HepG2 (cell line): ENCODE measurements around the gene CCDC82. TPM values are rescaled to one million over a fixed set of nuclear protein-coding genes. Genes with fewer than 3 reads are reported as not detected.

Experiments
- ATAC-seq: fragments of 200-7000 bp; cut with Tn5 transposase; 3 replicates; pipeline ENCODE4 v1.9.1; 2020; ENCODE audit warnings: mild to moderate bottlenecking, moderate library complexity
- BruUV-seq: library from RNA; stranded (reverse); fragments of 400-500 nt; replicated peaks from 2 replicates; lab custom pipeline; 2021; lab: Mats Ljungman, UMichigan
- CTCF ChIA-PET: fragments of 300-600 bp; formaldehyde crosslinking; extraction: SDS; loops from one replicate; lab custom pipeline; 2021; ENCODE audit warnings: low total read pairs, inconsistent platforms, low intra/inter-chr PET ratio; lab: Yijun Ruan, JAX
- POLR2A ChIA-PET: fragments of 350-600 bp; sonication (Branson Sonifier 250); formaldehyde crosslinking; loops from one replicate; lab custom pipeline; 2020; ENCODE audit warnings: antibody characterized with exemption, inconsistent platforms; lab: Yijun Ruan, JAX
- DNase-seq: peaks from one replicate; pipeline ENCODE4 v3.0.0-alpha.2; 2015; ENCODE audit warnings: low spot score
- FAIRE-seq: peaks from 3 replicates; lab custom pipeline; 2011; peaks lifted over from hg19 to GRCh38; lab: Jason Lieb, UNC
- H2AFZ ChIP-seq: one replicate; pipeline ENCODE4 v1.6.1; 2011; ENCODE audit warnings: low read length, inconsistent platforms
- H3K27ac ChIP-seq: fragments of 300-600 bp; 3 replicates; pipeline ENCODE4 v1.8.0; 2011; ENCODE audit warnings: mixed run types, mild to moderate bottlenecking, mixed read lengths, low read length, inconsistent platforms; ENCODE audit not compliant: insufficient read depth; ENCODE audit errors: extremely low read length
- H3K27me3 ChIP-seq, 2 experiments: fragments of 200-600 bp in 1 of 2; 2 replicates in 1 of 2; 3 replicates in 1 of 2; pipeline versions ENCODE4 v1.6.0 to v1.8.0; 2011; ENCODE audit warnings: low read length in 2 of 2, mild to moderate bottlenecking in 2 of 2, moderate library complexity in 2 of 2, inconsistent platforms in 1 of 2; ENCODE audit not compliant: insufficient read depth in 2 of 2, control insufficient read depth in 1 of 2
- H3K36me3 ChIP-seq, 2 experiments: fragments of 200-600 bp in 1 of 2; replicated peaks in 1 of 2; 2 replicates in 1 of 2; 3 replicates in 1 of 2; pipeline versions ENCODE4 v1.5.1 to v1.8.0; 2011; ENCODE audit warnings: low read length in 2 of 2, inconsistent platforms in 1 of 2; ENCODE audit not compliant: insufficient read depth in 2 of 2, control insufficient read depth in 1 of 2
- H3K4me1 ChIP-seq: 2 replicates; pipeline ENCODE4 v1.5.1; 2012; ENCODE audit warnings: low read length, inconsistent platforms; ENCODE audit not compliant: insufficient read depth
- H3K4me2 ChIP-seq: 2 replicates; pipeline ENCODE4 v1.6.0; 2011; ENCODE audit warnings: low read depth, low read length, inconsistent platforms
- H3K4me3 ChIP-seq, 3 experiments: fragments of 200-600 bp in 1 of 3; sonication (generic), shearing (Covaris generic) in 1 of 3; replicated peaks in 1 of 3; 2 replicates each; pipeline ENCODE4 v1.5.1; 2011 to 2016; ENCODE audit warnings: low read length in 3 of 3, inconsistent platforms in 2 of 3, low read depth in 2 of 3, mild to moderate bottlenecking in 2 of 3, control low read depth in 1 of 3, mixed read lengths in 1 of 3; ENCODE audit not compliant: insufficient read depth in 1 of 3
- H3K79me2 ChIP-seq: one replicate; pipeline ENCODE4 v1.6.1; 2011; ENCODE audit warnings: low read length, inconsistent platforms; ENCODE audit not compliant: insufficient read depth
- H3K9ac ChIP-seq: 2 replicates; pipeline ENCODE4 v1.6.0; 2011; ENCODE audit warnings: mild to moderate bottlenecking, low read depth, low read length, inconsistent platforms; ENCODE audit not compliant: insufficient read depth
- H3K9me3 ChIP-seq: 2 replicates; pipeline ENCODE4 v1.5.1; 2012; ENCODE audit warnings: mild to moderate bottlenecking, low read length
- H4K20me1 ChIP-seq: 2 replicates; pipeline ENCODE4 v1.6.0; 2011; ENCODE audit warnings: inconsistent platforms, mild to moderate bottlenecking, low read length, moderate library complexity; ENCODE audit not compliant: insufficient read depth
- AGO2 ChIP-seq: fragments of 200-400 bp; formaldehyde crosslinking; optimal IDR thresholded peaks from 2 replicates; pipeline ENCODE3; 2017; ENCODE audit warnings: mild to moderate bottlenecking, low read depth, low read length, moderate library complexity
- BHLHE40 ChIP-seq: IDR thresholded peaks from 2 replicates; pipeline ENCODE4 v1.6.1; 2011; ENCODE audit warnings: low read length, improper control_type of control experiment
- PPARG ChIP-seq: conservative IDR thresholded peaks from 2 replicates; pipeline ENCODE4 v1.6.1; 2016; ENCODE audit warnings: missing biosample characterization, missing genetic modification reagents
- PTBP1 ChIP-seq: fragments of 200-400 bp; formaldehyde crosslinking; IDR thresholded peaks from 2 replicates; pipeline ENCODE4 v1.6.1; 2018; ENCODE audit warnings: low read length, low read depth; ENCODE audit not compliant: poor library complexity, severe bottlenecking
- RBM39 ChIP-seq: fragments of 200-400 bp; formaldehyde crosslinking; IDR thresholded peaks from one replicate; pipeline ENCODE4 v1.6.1; 2018; ENCODE audit warnings: antibody characterized with exemption, mild to moderate bottlenecking, low read depth, low read length; ENCODE audit not compliant: poor library complexity, severe bottlenecking
- SATB2 ChIP-seq: sonication (generic); formaldehyde crosslinking; IDR thresholded peaks from 2 replicates; pipeline ENCODE4 v1.5.0; 2020; ENCODE audit warnings: missing genetic modification reagents
- TCF7 ChIP-seq: sonication (generic); IDR thresholded peaks from 2 replicates; pipeline ENCODE4 v1.6.1; 2016; ENCODE audit warnings: antibody characterized with exemption, low read depth
- ZBTB40 ChIP-seq, 2 experiments: fragments of 450-650 bp in 1 of 2; sonication (generic) in 1 of 2; formaldehyde crosslinking in 1 of 2; IDR thresholded peaks; 2 replicates each; pipeline versions ENCODE4 v1.6.1 to v1.8.0; 2016 to 2022; ENCODE audit warnings: antibody characterized with exemption in 1 of 2, mild to moderate bottlenecking in 1 of 2, missing genetic modification reagents in 1 of 2
- ZEB1 ChIP-seq: IDR thresholded peaks from 2 replicates; pipeline ENCODE4 v1.6.1; 2012; ENCODE audit warnings: mild to moderate bottlenecking, low read depth, inconsistent platforms; ENCODE audit not compliant: insufficient replicate concordance
- ZKSCAN8 ChIP-seq: IDR thresholded peaks from 2 replicates; pipeline ENCODE4 v1.6.1; 2016; ENCODE audit warnings: borderline replicate concordance, missing genetic modification reagents, missing compliant biosample characterization
- ZNF550 ChIP-seq: sonication (generic); formaldehyde crosslinking; IDR thresholded peaks from 2 replicates; pipeline ENCODE4 v1.4.0; 2020; ENCODE audit warnings: mild to moderate bottlenecking, missing genetic modification reagents, borderline replicate concordance
- ZNF558 ChIP-seq: sonication (generic); formaldehyde crosslinking; IDR thresholded peaks from 2 replicates; pipeline ENCODE4 v1.9.0; 2022; ENCODE audit warnings: mild to moderate bottlenecking, missing genetic modification reagents, borderline replicate concordance
- ZNF709 ChIP-seq: sonication (generic); formaldehyde crosslinking; IDR thresholded peaks from 2 replicates; pipeline ENCODE4 v1.5.0; 2020; ENCODE audit warnings: mild to moderate bottlenecking, missing genetic modification reagents
- ZSCAN30 ChIP-seq: sonication (generic); formaldehyde crosslinking; IDR thresholded peaks from 2 replicates; pipeline ENCODE4 v1.5.0; 2020; ENCODE audit warnings: mild to moderate bottlenecking, missing genetic modification reagents
- WGBS: methylation state at CpG from one replicate; pipeline ENCODE4 v1.1.6; 2017; ENCODE audit warnings: low lambda C conversion rate; 5-methylcytosine and 5-hydroxymethylcytosine counted together
- in situ Hi-C: cut with HindIII; loops from 2 replicates; pipeline ENCODE4 v1.10.0; 2017; ENCODE audit warnings: low pct_unique_long_range_greater_than_20kb; ENCODE audit not compliant: extremely low pct_ligation_motif_present
- intact Hi-C: fragments of 100-400 bp; cut with micrococcal nuclease; formaldehyde crosslinking; loops from one replicate; pipeline ENCODE4 v1.10.0; 2022; ENCODE audit not compliant: unreplicated experiment
- polyA plus RNA-seq, 8 experiments: library from polyadenylated mRNA; depleted of rRNA in 3 of 8; stranded (reverse) in 7 of 8; unstranded in 1 of 8; fragments of >200 nt; fragmentation: Illumina TruSeq in 4 of 8; extraction: Trizol in 4 of 8; gene quantifications; 2 replicates each; pipeline versions ENCODE4 v1.2.1 to v1.2.3, GENCODE V29; 2011 to 2016; ENCODE audit warnings: low read depth in 4 of 8, missing spikeins in 1 of 8, mixed read lengths in 1 of 8; ENCODE audit not compliant: insufficient read depth in 1 of 8
- total RNA-seq, 5 experiments: library from RNA; depleted of rRNA; stranded (reverse); fragments of >200 nt; fragmentation: Illumina TruSeq; extraction: Trizol; gene quantifications; 2 replicates each; pipeline ENCODE4 v1.2.3, GENCODE V29; 2016; ENCODE audit warnings: low read depth in 1 of 5

Gene CCDC82
- total and polyA plus RNA-seq, 2 of the 13 experiments (the other 11 are each of a cell fraction or from before 2014, with no cell fraction given), result 19.7 to 25.7 TPM

- Histone ChIP-seq H2AFZ (no peak within 1 kb of the TSS), H4K20me1 (no peaks in the 10 kb centered on the region), H3K9me3 (no peaks in the 10 kb centered on the region), H3K79me2 (peaks cover 48% of the 10 kb centered on the region), H3K36me3 (no peaks in the 10 kb centered on the region), H3K4me1 (peaks cover 42% of the 10 kb centered on the region), H3K27ac (peak within 1 kb of the TSS; percentile 80), H3K4me3 (peak within 1 kb of the TSS; percentile 77 to 84 (median 80)), H3K9ac (peak within 1 kb of the TSS; percentile 89), H3K4me2 (peak within 1 kb of the TSS; percentile 94), H3K27me3 (no peaks in the 10 kb centered on the region; a peak in 1 of 5 replicates)
- WGBS, result 17% methylated on average over 25 of the region's 31 CpGs
- in situ Hi-C loops, result loop anchor here (10.0 kb wide), 1 partner anchor 328 kb away; no protein-coding TSS in a partner anchor
- BruUV-seq, result no TSS peak
- ChIA-PET POLR2A (interaction anchor here (0.6 to 4.6 kb wide), 18 partner anchors 12 to 1276 kb away, joined by 3 to 54 read pairs (median 4); partner anchors contain the start of genes CCDC82, FAM76B, JRKL and MTMR2), CTCF (interaction anchor here (0.8 to 2.5 kb wide), 5 partner anchors 10 to 508 kb away, joined by 3 to 14 read pairs (median 4); no protein-coding TSS in a partner anchor)
- FAIRE-seq (peak; percentile 63), ATAC-seq (peak; percentile 95), DNase-seq (peak; percentile 83)
- intact Hi-C loops, result loop anchor here (1.0 to 5.0 kb wide), 7 partner anchors 101 to 507 kb away; no protein-coding TSS in a partner anchor
- no peak for TF ChIP-seq ZEB1
- TF ChIP-seq ZKSCAN8 (CRISPR knock-in tag), result 0 out of 2 replicates have a peak, but pooled peaks have one; percentile 7
- no peak for TF ChIP-seq BHLHE40
- no peak for TF ChIP-seq ZNF709 (CRISPR knock-in tag)
- no peak for TF ChIP-seq RBM39
- no peak for TF ChIP-seq ZNF558 (CRISPR knock-in tag)
- no peak for TF ChIP-seq ZBTB40 (IDR thresholded peaks at IDR 0.05)
- TF ChIP-seq ZBTB40 (CRISPR knock-in tag; IDR thresholded peaks at IDR 0.05), result no peak
- no peak for TF ChIP-seq ZNF550 (CRISPR knock-in tag)
- no peak for TF ChIP-seq AGO2
- TF ChIP-seq TCF7, result no peak
- TF ChIP-seq ZSCAN30, result no peak
- no peak for TF ChIP-seq SATB2 (CRISPR knock-in tag)
- no peak for TF ChIP-seq PTBP1
- TF ChIP-seq PPARG (CRISPR knock-in tag), result no peak
Observed at GRCh38 chr11:96342961-96343711, 46.6 kb downstream of the CCDC82 start, which contains the start of gene MAML2. Gene MAML2, minus strand, starts transcription at chr11:96343195. Its CDS starts 1,300 bp downstream, at chr11:96341895.
